Measurements from ENCODE around the gene CAND2. TPM values are rescaled to one million over a fixed set of nuclear protein-coding genes. Genes with fewer than 3 reads are reported as not detected.

The CAND2 gene
- total and polyA plus RNA-seq, 7 donors: 0.60 to 24.9 (median 12.5) TPM; not detected in 1

- intact Hi-C loops (cut with DNase I): no loop called here
- H3K9me3 ChIP-seq: no peaks in the 10 kb centered on the region
- peaks cover 0 to 47% (median 6%) of the 10 kb centered on the region in 4 donors for H3K36me3 ChIP-seq
- WGBS, 2 donors: 83 to 84% methylated on average over 7 of the region's 7 CpGs
- no peak for DNase-seq
- H3K27ac ChIP-seq: no peak overlapping the region
- no peaks in the 10 kb centered on the region for H3K27me3 ChIP-seq
- H3K4me1 ChIP-seq: peaks cover 0 to 20% (median 16%) of the 10 kb centered on the region in 4 donors
- no peak overlapping the region for H3K4me3 ChIP-seq
- TF ChIP-seq POLR2AphosphoS5 (IDR thresholded peaks at IDR 0.05) (no peak), POLR2A (IDR thresholded peaks at IDR 0.05) (no peak), EP300 (IDR thresholded peaks at IDR 0.05) (no peak), CTCF (IDR thresholded peaks at IDR 0.05) (no peak)
These were observed 11.3 kb downstream of the CAND2 start for GRCh38 chr3:12807601-12808359.

- Histone ChIP-seq H3K36me3 (peaks cover 0 to 50% (median 9%) of the 10 kb centered on the region in 4 donors), H3K4me1 (peaks cover 0 to 20% (median 16%) of the 10 kb centered on the region in 4 donors), H3K27ac (no peak overlapping the region), H3K9me3 (no peaks in the 10 kb centered on the region), H3K4me3 (no peak overlapping the region), H3K27me3 (no peaks in the 10 kb centered on the region)
- 57 to 78% methylated on average over 2 of the region's 2 CpGs for WGBS, 2 donors
- TF ChIP-seq POLR2A (IDR thresholded peaks at IDR 0.05) (no peak), EP300 (IDR thresholded peaks at IDR 0.05) (no peak), POLR2AphosphoS5 (IDR thresholded peaks at IDR 0.05) (no peak), CTCF (IDR thresholded peaks at IDR 0.05) (no peak)
- no peak for DNase-seq
- intact Hi-C loops (cut with DNase I): no loop called here
These were observed 12.1 kb downstream of the CAND2 start for GRCh38 chr3:12808587-12808986.

GRCh38 chr3:12809001-12809400 lies 12.5 kb downstream of the CAND2 start:
- 94 to 96% methylated on average over 3 of the region's 3 CpGs for WGBS, 2 donors
- Histone ChIP-seq H3K4me1 (peaks cover 0 to 20% (median 16%) of the 10 kb centered on the region in 4 donors), H3K4me3 (no peak overlapping the region), H3K27ac (peak overlapping the region in 3 of 4 donors; percentile 82 to 85 (median 85)), H3K36me3 (peaks cover 0 to 51% (median 8%) of the 10 kb centered on the region in 4 donors), H3K9me3 (no peaks in the 10 kb centered on the region), H3K27me3 (no peaks in the 10 kb centered on the region)
- intact Hi-C loops (cut with DNase I): no loop called here
- TF ChIP-seq POLR2A (IDR thresholded peaks at IDR 0.05): no peak
- no peak for TF ChIP-seq POLR2AphosphoS5 (IDR thresholded peaks at IDR 0.05)
- no peak for TF ChIP-seq EP300 (IDR thresholded peaks at IDR 0.05)
- TF ChIP-seq CTCF (IDR thresholded peaks at IDR 0.05): no peak
- no peak for DNase-seq

- peaks cover 0 to 52% (median 6%) of the 10 kb centered on the region in 4 donors for H3K36me3 ChIP-seq
- DNase-seq: no peak
- H3K9me3 ChIP-seq: no peaks in the 10 kb centered on the region
- no peak for TF ChIP-seq POLR2A (IDR thresholded peaks at IDR 0.05)
- TF ChIP-seq EP300 (IDR thresholded peaks at IDR 0.05): no peak
- TF ChIP-seq CTCF (IDR thresholded peaks at IDR 0.05): no peak
- no peak for TF ChIP-seq POLR2AphosphoS5 (IDR thresholded peaks at IDR 0.05)
- peak overlapping the region; percentile 82 to 86 (median 85) for H3K27ac ChIP-seq
- 82 to 88% methylated on average over 5 of the region's 5 CpGs for WGBS, 2 donors
- intact Hi-C loops (cut with DNase I): no loop called here
- H3K4me3 ChIP-seq: peak overlapping the region; percentile 42 to 59 (median 57)
- H3K27me3 ChIP-seq: no peaks in the 10 kb centered on the region
- peaks cover 0 to 20% (median 16%) of the 10 kb centered on the region in 4 donors for H3K4me1 ChIP-seq
These were observed 13.0 kb downstream of the CAND2 start for GRCh38 chr3:12809435-12809834.
